Peyer's patch (tissue), 4 donors: Measurements from ENCODE around the gene TAF3.

Experiments
- POLR2A ChIP-seq, 2 donors: fragments of 450-650 bp; IDR thresholded peaks; one replicate each; pipeline ENCODE4 v1.5.1; 2017; ENCODE audit warnings: antibody characterized with exemption in 2 of 2, mild to moderate bottlenecking in 2 of 2, moderate library complexity in 2 of 2
- TF ChIP-seq, protein P1 (sequence below), 6 experiments: fragments of 450-650 bp in 4 of 6; fragments of 200-600 bp in 2 of 6; sonication (generic) in 1 of 6; IDR thresholded peaks; one replicate each; pipeline ENCODE4 v1.5.1; 2017 to 2019; ENCODE audit warnings: antibody characterized with exemption in 6 of 6, mild to moderate bottlenecking in 3 of 6, moderate library complexity in 1 of 6

GRCh38 chr10:8045726-8046494 is 227.6 kb downstream of the TAF3 start:
- TF ChIP-seq, protein P1, sequence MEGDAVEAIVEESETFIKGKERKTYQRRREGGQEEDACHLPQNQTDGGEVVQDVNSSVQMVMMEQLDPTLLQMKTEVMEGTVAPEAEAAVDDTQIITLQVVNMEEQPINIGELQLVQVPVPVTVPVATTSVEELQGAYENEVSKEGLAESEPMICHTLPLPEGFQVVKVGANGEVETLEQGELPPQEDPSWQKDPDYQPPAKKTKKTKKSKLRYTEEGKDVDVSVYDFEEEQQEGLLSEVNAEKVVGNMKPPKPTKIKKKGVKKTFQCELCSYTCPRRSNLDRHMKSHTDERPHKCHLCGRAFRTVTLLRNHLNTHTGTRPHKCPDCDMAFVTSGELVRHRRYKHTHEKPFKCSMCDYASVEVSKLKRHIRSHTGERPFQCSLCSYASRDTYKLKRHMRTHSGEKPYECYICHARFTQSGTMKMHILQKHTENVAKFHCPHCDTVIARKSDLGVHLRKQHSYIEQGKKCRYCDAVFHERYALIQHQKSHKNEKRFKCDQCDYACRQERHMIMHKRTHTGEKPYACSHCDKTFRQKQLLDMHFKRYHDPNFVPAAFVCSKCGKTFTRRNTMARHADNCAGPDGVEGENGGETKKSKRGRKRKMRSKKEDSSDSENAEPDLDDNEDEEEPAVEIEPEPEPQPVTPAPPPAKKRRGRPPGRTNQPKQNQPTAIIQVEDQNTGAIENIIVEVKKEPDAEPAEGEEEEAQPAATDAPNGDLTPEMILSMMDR (IDR thresholded peaks at IDR 0.05) = no peak
- no peak for TF ChIP-seq POLR2A (IDR thresholded peaks at IDR 0.05)
